Measurements from ENCODE around the gene PPM1B.

GRCh38 chr2:44181648-44182047, 13.0 kb downstream of the PPM1B start:
- no peak for TF ChIP-seq POLR2A (IDR thresholded peaks at IDR 0.05; ENCODE audit: low read length)
- no peak for TF ChIP-seq GATA1 (IDR thresholded peaks at IDR 0.05; ENCODE audit: low read depth, low read length)
